Panc1 (cell line): ENCODE measurements around the gene ST7L. TPM values are rescaled to one million over a fixed set of nuclear protein-coding genes. Genes with fewer than 3 reads are reported as not detected.

Experiments
- ATAC-seq: fragments of 200-7000 bp; cut with Tn5 transposase; 2 replicates; pipeline ENCODE4 v1.9.1; 2020; ENCODE audit warnings: mild to moderate bottlenecking, moderate library complexity
- BruUV-seq: library from RNA; stranded (reverse); fragments of 400-500 nt; replicated peaks from 2 replicates; lab custom pipeline; 2021; lab: Mats Ljungman, UMichigan
- CTCF ChIA-PET: fragments of 300-600 bp; sonication (Branson Sonifier 250); formaldehyde crosslinking; loops from one replicate; lab custom pipeline; 2022; ENCODE audit warnings: antibody characterized with exemption; lab: Charles Lee
- POLR2A ChIA-PET: fragments of 300-600 bp; sonication (Branson Sonifier 250); formaldehyde crosslinking; loops from one replicate; lab custom pipeline; 2022; ENCODE audit warnings: antibody characterized with exemption; lab: Charles Lee
- DNase-seq: peaks from one replicate; pipeline ENCODE4 v3.0.0-alpha.2; 2010; ENCODE audit warnings: low read depth, low spot score
- H3K27ac ChIP-seq: 2 replicates; pipeline ENCODE4 v1.5.1; 2011; ENCODE audit warnings: mild to moderate bottlenecking, low read length, inconsistent platforms
- H3K27me3 ChIP-seq: fragments of 200-500 bp; sonication (Bioruptor generic); 2 replicates; pipeline ENCODE4 v1.6.0; 2014; ENCODE audit warnings: low read length, inconsistent platforms; ENCODE audit not compliant: control insufficient read depth, insufficient read depth
- H3K36me3 ChIP-seq: fragments of 200-500 bp; sonication (Bioruptor generic); 2 replicates; pipeline ENCODE4 v1.5.1; 2014; ENCODE audit warnings: inconsistent platforms, mild to moderate bottlenecking, low read length, moderate library complexity; ENCODE audit not compliant: control insufficient read depth, insufficient read depth
- H3K4me1 ChIP-seq: 2 replicates; pipeline ENCODE4 v1.5.1; 2011; ENCODE audit warnings: inconsistent platforms, mild to moderate bottlenecking, low read length, moderate library complexity; ENCODE audit not compliant: control insufficient read depth, insufficient read depth
- H3K4me3 ChIP-seq, 2 experiments: 2 replicates each; pipeline ENCODE4 v1.5.1; 2011 to 2012; ENCODE audit warnings: low read depth in 2 of 2, low read length in 2 of 2, mild to moderate bottlenecking in 2 of 2, inconsistent platforms in 1 of 2, moderate library complexity in 1 of 2
- H3K9me3 ChIP-seq: fragments of 200-500 bp; sonication (Bioruptor generic); 2 replicates; pipeline ENCODE4 v1.5.1; 2014; ENCODE audit warnings: low read depth, mild to moderate bottlenecking, inconsistent platforms, low read length, moderate library complexity; ENCODE audit not compliant: control insufficient read depth, insufficient read depth
- POLR2AphosphoS5 ChIP-seq: IDR thresholded peaks from 2 replicates; pipeline ENCODE4 v1.6.1; 2012; ENCODE audit warnings: mild to moderate bottlenecking, low read depth, low read length, moderate library complexity
- REST ChIP-seq, 2 experiments: IDR thresholded peaks; 2 replicates each; pipeline ENCODE4 v1.6.1; 2011 to 2012; ENCODE audit warnings: low read depth in 2 of 2, control low read depth in 1 of 2, low read length in 1 of 2, mild to moderate bottlenecking in 1 of 2, moderate library complexity in 1 of 2; ENCODE audit not compliant: insufficient read depth in 1 of 2
- SIN3A ChIP-seq: IDR thresholded peaks from 2 replicates; pipeline ENCODE4 v1.6.1; 2012; ENCODE audit warnings: low read depth, mild to moderate bottlenecking, low read length, moderate library complexity, borderline replicate concordance; ENCODE audit not compliant: insufficient read depth
- TCF7L2 ChIP-seq: IDR thresholded peaks from 2 replicates; pipeline ENCODE4 v1.6.1; 2011; ENCODE audit warnings: mild to moderate bottlenecking, low read depth, low read length, inconsistent platforms
- in situ Hi-C: cut with HindIII; loops from 2 replicates; pipeline ENCODE4 v1.10.0; 2016; ENCODE audit warnings: low sequenced_read_pairs, low pct_unique_long_range_greater_than_20kb
- intact Hi-C: fragments of 100-400 bp; cut with micrococcal nuclease; formaldehyde crosslinking; loops from one replicate; pipeline ENCODE4 v1.10.0; 2022; ENCODE audit not compliant: unreplicated experiment
- total RNA-seq: library from RNA; stranded (reverse); gene quantifications from one replicate; pipeline ENCODE4 v1.2.1, GENCODE V29; 2021; ENCODE audit not compliant: unreplicated experiment
- TF ChIP-seq, protein P1 (sequence below): fragments of 450-650 bp; IDR thresholded peaks from 2 replicates; pipeline ENCODE4 v1.5.1; 2017; ENCODE audit warnings: mild to moderate bottlenecking

Gene ST7L
- total RNA-seq, 1 experiment from 2014 or later: 13.4 TPM

- ATAC-seq (no peak), DNase-seq (no peak)
- CTCF ChIA-PET: no interaction called here
- BruUV-seq: no TSS peak
- Histone ChIP-seq H3K4me1 (peaks cover 17% of the 10 kb centered on the region), H3K27ac (no peak overlapping the region; the same call in 1 of the 2 replicates), H3K9me3 (no peaks in the 10 kb centered on the region), H3K27me3 (no peaks in the 10 kb centered on the region), H3K36me3 (no peaks in the 10 kb centered on the region; the same call in 1 of the 2 replicates), H3K4me3 (no peak overlapping the region)
- in situ Hi-C loops (no loop called here), intact Hi-C loops (no loop called here)
- POLR2A ChIA-PET: no interaction called here
- no peak for TF ChIP-seq SIN3A
- TF ChIP-seq, protein P1, sequence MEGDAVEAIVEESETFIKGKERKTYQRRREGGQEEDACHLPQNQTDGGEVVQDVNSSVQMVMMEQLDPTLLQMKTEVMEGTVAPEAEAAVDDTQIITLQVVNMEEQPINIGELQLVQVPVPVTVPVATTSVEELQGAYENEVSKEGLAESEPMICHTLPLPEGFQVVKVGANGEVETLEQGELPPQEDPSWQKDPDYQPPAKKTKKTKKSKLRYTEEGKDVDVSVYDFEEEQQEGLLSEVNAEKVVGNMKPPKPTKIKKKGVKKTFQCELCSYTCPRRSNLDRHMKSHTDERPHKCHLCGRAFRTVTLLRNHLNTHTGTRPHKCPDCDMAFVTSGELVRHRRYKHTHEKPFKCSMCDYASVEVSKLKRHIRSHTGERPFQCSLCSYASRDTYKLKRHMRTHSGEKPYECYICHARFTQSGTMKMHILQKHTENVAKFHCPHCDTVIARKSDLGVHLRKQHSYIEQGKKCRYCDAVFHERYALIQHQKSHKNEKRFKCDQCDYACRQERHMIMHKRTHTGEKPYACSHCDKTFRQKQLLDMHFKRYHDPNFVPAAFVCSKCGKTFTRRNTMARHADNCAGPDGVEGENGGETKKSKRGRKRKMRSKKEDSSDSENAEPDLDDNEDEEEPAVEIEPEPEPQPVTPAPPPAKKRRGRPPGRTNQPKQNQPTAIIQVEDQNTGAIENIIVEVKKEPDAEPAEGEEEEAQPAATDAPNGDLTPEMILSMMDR: no peak
- TF ChIP-seq REST (IDR thresholded peaks at IDR 0.05; ENCODE audit: insufficient read depth in 1 of 2, low read depth in 2 of 2, low read length in 1 of 2): no peak
- TF ChIP-seq POLR2AphosphoS5: no peak
- no peak for TF ChIP-seq TCF7L2
These were observed 9.6 kb upstream of the ST7L start for GRCh38 chr1:112628516-112628915.

DNA sequence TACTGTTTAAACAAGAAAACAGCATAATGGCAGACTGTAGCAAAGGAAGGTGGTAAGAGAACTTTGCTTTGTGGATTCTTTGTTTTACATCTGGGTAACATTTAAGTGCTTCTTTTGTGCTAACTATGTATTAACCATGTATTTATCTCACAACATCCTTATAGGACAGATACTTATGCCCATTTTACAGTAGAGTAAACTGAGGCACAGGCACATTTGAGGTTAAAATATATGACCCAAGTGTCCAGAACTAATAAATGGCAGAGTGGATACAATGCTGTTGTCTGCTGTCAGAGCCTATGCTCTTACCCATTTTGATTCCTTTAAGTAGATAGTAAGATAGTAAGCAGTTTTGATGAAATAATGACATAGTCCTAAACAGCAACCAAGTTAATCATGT is 7.9 kb upstream of the ST7L start:
- POLR2A ChIA-PET: no interaction called here
- ATAC-seq: no peak
- intact Hi-C loops: no loop called here

More for the DNA sequence above, 7.9 kb upstream of the ST7L start:
- TF ChIP-seq, protein P1: no peak
- TF ChIP-seq POLR2AphosphoS5: no peak
- no peak for TF ChIP-seq TCF7L2
- no peak for TF ChIP-seq REST (IDR thresholded peaks at IDR 0.05; ENCODE audit: insufficient read depth in 1 of 2, low read depth in 2 of 2, low read length in 1 of 2)
- TF ChIP-seq SIN3A: no peak
- CTCF ChIA-PET: no interaction called here
- Histone ChIP-seq H3K27me3 (no peaks in the 10 kb centered on the region), H3K27ac (no peak overlapping the region), H3K36me3 (peaks cover 4% of the 10 kb centered on the region; the same call in 1 of the 2 replicates), H3K4me1 (peaks cover 20% of the 10 kb centered on the region), H3K4me3 (no peak overlapping the region), H3K9me3 (no peaks in the 10 kb centered on the region)
- in situ Hi-C loops: no loop called here
- DNase-seq: no peak
- BruUV-seq: no TSS peak
